ENCODE measurements around the gene VCAM1. TPM values are rescaled to one million over a fixed set of nuclear protein-coding genes. Genes with fewer than 3 reads are reported as not detected.

Gene VCAM1
- total and polyA plus RNA-seq, 2 of the 8 experiments (the other 6 are each of a cell fraction or from before 2014, with no cell fraction given) = 0.21 TPM; not detected in 1

- Histone ChIP-seq H3K79me2 (ENCODE audit: control insufficient read depth in 1 of 2, insufficient read depth in 2 of 2, low read length in 2 of 2) (no peaks in the 10 kb centered on the region), H3K36me3 (ENCODE audit: control insufficient read depth in 2 of 4, insufficient read depth in 4 of 4, low read length in 3 of 4) (no peaks in the 10 kb centered on the region), H2BK12ac (ENCODE audit: low read depth, low read length) (no peak overlapping the region), H2BK15ac (ENCODE audit: low read length) (no peak overlapping the region), H4K20me1 (replicated peaks in 1 of 2; ENCODE audit: control insufficient read depth in 1 of 2, insufficient read depth in 2 of 2, low read length in 2 of 2) (no peaks in the 10 kb centered on the region), H3K18ac (ENCODE audit: extremely low read depth, low read length) (no peak overlapping the region), H3K56ac (replicated peaks; ENCODE audit: insufficient read length, low read depth, low read length) (no peak overlapping the region), H4K8ac (ENCODE audit: extremely low read depth, insufficient read depth, low read length) (no peak overlapping the region), H2BK20ac (ENCODE audit: low read length) (no peak overlapping the region), H4K91ac (replicated peaks; ENCODE audit: insufficient read length, low read length) (no peak overlapping the region), H3K23me2 (ENCODE audit: low read depth, low read length) (no peaks in the 10 kb centered on the region), H3K23ac (ENCODE audit: insufficient read length) (no peak overlapping the region), H3K9ac (replicated peaks in 1 of 4; ENCODE audit: extremely low read depth in 1 of 4, low read depth in 3 of 4, low read length in 3 of 4) (no peak overlapping the region), H2BK120ac (replicated peaks; ENCODE audit: low read depth, low read length) (no peak overlapping the region), H3K27ac (ENCODE audit: low read depth, low read length) (no peak overlapping the region), H4K5ac (ENCODE audit: insufficient read length, low read depth, low read length) (no peak overlapping the region), H2AFZ (ENCODE audit: low read length) (no peak overlapping the region), H3K9me3 (ENCODE audit: insufficient read depth in 2 of 2, low read depth in 1 of 2, low read length in 1 of 2) (no peaks in the 10 kb centered on the region), H2AK5ac (ENCODE audit: low read depth, low read length) (no peak overlapping the region), H3K79me1 (ENCODE audit: low read depth, low read length) (no peaks in the 10 kb centered on the region), H3K27me3 (replicated peaks in 1 of 4; ENCODE audit: control insufficient read depth in 3 of 4, extremely low read depth in 1 of 4, insufficient read depth in 3 of 4, low read length in 3 of 4) (no peaks in the 10 kb centered on the region), H2BK5ac (ENCODE audit: low read depth, low read length) (no peak overlapping the region), H3K4me2 (ENCODE audit: insufficient read depth in 1 of 2, low read depth in 2 of 2, low read length in 2 of 2) (no peak overlapping the region), H3K14ac (ENCODE audit: insufficient read length) (no peak overlapping the region), H3K4me3 (ENCODE audit: extremely low read depth in 1 of 4, insufficient read depth in 2 of 4, low read depth in 3 of 4, low read length in 4 of 4) (no peak overlapping the region), H3K4me1 (replicated peaks in 1 of 4; ENCODE audit: control insufficient read depth in 3 of 4, insufficient read depth in 4 of 4, low read length in 3 of 4) (no peaks in the 10 kb centered on the region), H3K4ac (replicated peaks; ENCODE audit: insufficient read length, low read depth, low read length) (no peak overlapping the region)
- no peak for DNase-seq (ENCODE audit: low read depth in 1 of 2, low spot score in 2 of 2)
- ChIA-PET CTCF (ENCODE audit: partially characterized antibody) (interaction anchor here (1.0 kb wide), 1 partner anchor 18 kb away, joined by 4 read pairs; no protein-coding TSS in a partner anchor), POLR2A (ENCODE audit: partially characterized antibody) (no interaction called here)
- 84% methylated on average over 3 of the region's 3 CpGs; no CpG with 5 or more reads in 1 of the 2 experiments for WGBS, 2 experiments (ENCODE audit: extremely low coverage in 1 of 2, insufficient coverage in 1 of 2, insufficient read length in 1 of 2, insufficient replicate concordance in 2 of 2, low coverage in 1 of 2, low lambda C conversion rate in 2 of 2, missing lambda C conversion rate in 1 of 2)
- no peak for FAIRE-seq
- TF ChIP-seq RBBP5 (IDR thresholded peaks at IDR 0.05; ENCODE audit: borderline replicate concordance, low read depth, low read length) = no peak
Measured at GRCh38 chr1:100746542-100746932, 27.0 kb downstream of the VCAM1 start.

Data from H1 (cell line).